Measurements from ENCODE around the gene TTC9C. TPM values are rescaled to one million over a fixed set of nuclear protein-coding genes. Genes with fewer than 3 reads are reported as not detected.
"Not testable (repeated sequence)": the region's sequence is repeated elsewhere in the genome, so short reads cannot be mapped to it uniquely, and the experiment has no call there.

Gene TTC9C
- total and polyA plus RNA-seq, 5 experiments from 2014 or later, result 8.5 to 47.6 (median 18.8) TPM

GRCh38 chr11:62726156-62726914, 2.0 kb upstream of the TTC9C start:
- peaks cover 0 to 2% (median 0%) of the 10 kb centered on the region in 5 donors for H3K27me3 Mint-ChIP-seq
- ATAC-seq, result no peak
- no peaks in the 10 kb centered on the region for H3K9me3 Mint-ChIP-seq
- H3K27ac Mint-ChIP-seq, result peak overlapping the region; percentile 82 to 97 (median 87)
- peaks cover 25 to 72% (median 56%) of the 10 kb centered on the region in 4 donors for H3K4me1 Mint-ChIP-seq
- POLR2A ChIA-PET, result interaction anchor here (0.6 to 10.3 kb wide), 35 partner anchors 9 to 1520 kb away, joined by 3 to 263 read pairs (median 8); partner anchors contain the start of genes B3GAT3, BSCL2, C11orf98 and CSKMT
- H3K4me3 Mint-ChIP-seq, result peak overlapping the region; percentile 92 to 99 (median 96)
- peaks cover 0 to 53% (median 27%) of the 10 kb centered on the region in 3 donors for H3K36me3 Mint-ChIP-seq
- peak in 4 of 10 donors; percentile 7 to 70 (median 22) for DNase-seq

GRCh38 chr11:62726915-62727164, 1.4 kb upstream of the TTC9C start:
- DNase-seq (no peak), ATAC-seq (peak in 1 of 2 donors; percentile 7)
- Mint-ChIP-seq H3K27ac (peak overlapping the region in 8 of 10 donors; percentile 90 to 100 (median 99)), H3K36me3 (peaks cover 0 to 53% (median 23%) of the 10 kb centered on the region in 3 donors), H3K4me1 (peaks cover 25 to 69% (median 56%) of the 10 kb centered on the region in 4 donors), H3K9me3 (no peaks in the 10 kb centered on the region), H3K4me3 (peak overlapping the region; percentile 92 to 99 (median 96)), H3K27me3 (peaks cover 0 to 2% (median 0%) of the 10 kb centered on the region in 5 donors)
- POLR2A ChIA-PET, result interaction anchor here (0.7 to 10.3 kb wide), 47 partner anchors 8 to 1591 kb away, joined by 3 to 263 read pairs (median 8); partner anchors contain the start of genes B3GAT3, BSCL2, C11orf98 and CSKMT

GRCh38 chr11:62727165-62727871, 968 bp upstream of the TTC9C start, which contains the start of gene HNRNPUL2:
Gene HNRNPUL2 (minus strand): TSS chr11:62727457. CDS start chr11:62727156, 301 bp downstream.
- H3K4me3 Mint-ChIP-seq, result peak within 1 kb of the TSS; percentile 92 to 99 (median 96)
- peaks cover 25 to 64% (median 51%) of the 10 kb centered on the region in 4 donors for H3K4me1 Mint-ChIP-seq
- H3K27ac Mint-ChIP-seq, result peak within 1 kb of the TSS; percentile 90 to 100 (median 99)
- POLR2A ChIA-PET, result interaction anchor here (0.6 to 10.3 kb wide), 57 partner anchors 10 to 1590 kb away, joined by 3 to 263 read pairs (median 6); partner anchors contain the start of genes B3GAT3, BSCL2, C11orf98 and CSKMT
- H3K36me3 Mint-ChIP-seq, result peaks cover 0 to 50% (median 18%) of the 10 kb centered on the region in 3 donors
- peak; percentile 98 to 99 (median 99) for DNase-seq
- peaks cover 0 to 2% (median 0%) of the 10 kb centered on the region in 5 donors for H3K27me3 Mint-ChIP-seq
- peak; percentile 79 to 81 for ATAC-seq
- no peaks in the 10 kb centered on the region for H3K9me3 Mint-ChIP-seq

GRCh38 chr11:62727872-62728170, 465 bp upstream of the TTC9C start:
- DNase-seq, result peak in 9 of 10 donors; percentile 64 to 96 (median 85)

GRCh38 chr11:62730076-62730475, 1.8 kb downstream of the TTC9C start:
- peaks cover 4 to 47% (median 7%) of the 10 kb centered on the region in 3 donors for H3K36me3 Mint-ChIP-seq
- H3K27me3 Mint-ChIP-seq, DNase-seq, ATAC-seq, H3K9me3 Mint-ChIP-seq: not testable (repeated sequence)
- POLR2A ChIA-PET, result interaction anchor here (1.6 to 10.3 kb wide), 10 partner anchors 19 to 157 kb away, joined by 4 to 263 read pairs (median 80); partner anchors contain the start of genes BSCL2, EEF1G, GNG3 and POLR2G
- peaks cover 14 to 46% (median 34%) of the 10 kb centered on the region in 4 donors for H3K4me1 Mint-ChIP-seq
- peak overlapping the region in 7 of 10 donors; percentile 20 to 77 (median 38) for H3K27ac Mint-ChIP-seq
- H3K4me3 Mint-ChIP-seq, result peak overlapping the region; percentile 58 to 99 (median 88)

More at GRCh38 chr11:62727872-62728170, 465 bp upstream of the TTC9C start:
- Mint-ChIP-seq H3K36me3 (peaks cover 0 to 49% (median 13%) of the 10 kb centered on the region in 3 donors), H3K4me3 (peak overlapping the region; percentile 92 to 99 (median 96)), H3K9me3 (no peaks in the 10 kb centered on the region), H3K27me3 (peaks cover 0 to 2% (median 0%) of the 10 kb centered on the region in 5 donors), H3K27ac (peak overlapping the region; percentile 90 to 100 (median 99)), H3K4me1 (peaks cover 20 to 62% (median 47%) of the 10 kb centered on the region in 4 donors)
- POLR2A ChIA-PET, result interaction anchor here (0.6 to 10.3 kb wide), 53 partner anchors 9 to 1590 kb away, joined by 3 to 263 read pairs (median 7); partner anchors contain the start of genes B3GAT3, BSCL2, C11orf98 and CSKMT
- peak; percentile 60 to 66 for ATAC-seq

- Mint-ChIP-seq H3K4me3 (no peak overlapping the region), H3K4me1 (peaks cover 5 to 32% (median 21%) of the 10 kb centered on the region in 4 donors), H3K36me3 (peaks cover 4 to 55% (median 7%) of the 10 kb centered on the region in 3 donors), H3K27me3 (no peaks in the 10 kb centered on the region), H3K27ac (peak overlapping the region in 4 of 10 donors; percentile 5 to 52 (median 17)), H3K9me3 (no peaks in the 10 kb centered on the region)
- POLR2A ChIA-PET, result interaction anchor here (0.7 to 7.6 kb wide), 2 partner anchors 20 to 238 kb away, joined by 6 to 165 read pairs; partner anchors contain the start of gene ZBTB3
- no peak for ATAC-seq
- peak in 1 of 10 donors; percentile 32 for DNase-seq
These were observed 4.5 kb downstream of the TTC9C start for GRCh38 chr11:62732830-62733229.

- no peaks in the 10 kb centered on the region for H3K9me3 Mint-ChIP-seq
- POLR2A ChIA-PET, result interaction anchor here (0.6 to 1.2 kb wide), 5 partner anchors 8 to 76 kb away, joined by 3 to 6 read pairs (median 5); partner anchors contain the start of gene HNRNPUL2
- H3K4me3 Mint-ChIP-seq, result no peak overlapping the region
- H3K27me3 Mint-ChIP-seq, result no peaks in the 10 kb centered on the region
- H3K27ac Mint-ChIP-seq, result peak overlapping the region in 1 of 10 donors; percentile 43
- no peak for DNase-seq
- no peak for ATAC-seq
- H3K4me1 Mint-ChIP-seq, result peaks cover 5 to 11% (median 7%) of the 10 kb centered on the region in 4 donors
- peaks cover 4 to 83% (median 8%) of the 10 kb centered on the region in 3 donors for H3K36me3 Mint-ChIP-seq
These were observed 8.9 kb downstream of the TTC9C start for GRCh38 chr11:62737196-62737595.

- Mint-ChIP-seq H3K27me3 (no peaks in the 10 kb centered on the region), H3K4me3 (no peak overlapping the region), H3K4me1 (peaks cover 7 to 33% (median 16%) of the 10 kb centered on the region in 4 donors), H3K27ac (peak overlapping the region in 1 of 10 donors; percentile 9), H3K36me3 (peaks cover 0 to 22% (median 0%) of the 10 kb centered on the region in 3 donors), H3K9me3 (no peaks in the 10 kb centered on the region)
- DNase-seq, result no peak
- POLR2A ChIA-PET, result interaction anchor here (0.6 to 1.3 kb wide), 4 partner anchors 9 to 108 kb away, joined by 3 to 7 read pairs (median 5); partner anchors contain the start of genes HNRNPUL2 and TTC9C
- ATAC-seq, result no peak
These were observed 19.3 kb downstream of the TTC9C start for GRCh38 chr11:62747475-62748160.

- POLR2A ChIA-PET, result interaction anchor here (0.7 to 6.6 kb wide), 4 partner anchors 12 to 91 kb away, joined by 5 to 165 read pairs (median 12); partner anchors contain the start of genes HNRNPUL2, POLR2G and TTC9C
- peak overlapping the region in 1 of 10 donors; percentile 27 for H3K27ac Mint-ChIP-seq
These were observed 21.6 kb downstream of the TTC9C start for GRCh38 chr11:62749931-62750330.

GRCh38 chr11:62752177-62752785, 24.0 kb downstream of the TTC9C start:
- Mint-ChIP-seq H3K27me3 (no peaks in the 10 kb centered on the region), H3K27ac (peak overlapping the region in 5 of 10 donors; percentile 66 to 99 (median 76)), H3K4me3 (peak overlapping the region in 8 of 10 donors; percentile 36 to 97 (median 78)), H3K36me3 (peaks cover 0 to 22% (median 0%) of the 10 kb centered on the region in 3 donors), H3K9me3 (no peaks in the 10 kb centered on the region), H3K4me1 (peaks cover 11 to 49% (median 31%) of the 10 kb centered on the region in 4 donors)
- POLR2A ChIA-PET, result interaction anchor here (0.6 to 6.6 kb wide), 14 partner anchors 9 to 161 kb away, joined by 3 to 165 read pairs (median 16); partner anchors contain the start of genes BSCL2, C11orf98, GNG3 and HNRNPUL2
- no peak for ATAC-seq
- no peak for DNase-seq

More at GRCh38 chr11:62749931-62750330, 21.6 kb downstream of the TTC9C start:
- not testable (repeated sequence) for H3K4me3 Mint-ChIP-seq, DNase-seq, H3K27me3 Mint-ChIP-seq, ATAC-seq, H3K9me3 Mint-ChIP-seq
- peaks cover 0 to 22% (median 0%) of the 10 kb centered on the region in 3 donors for H3K36me3 Mint-ChIP-seq
- H3K4me1 Mint-ChIP-seq, result peaks cover 11 to 46% (median 31%) of the 10 kb centered on the region in 4 donors
